ENCODE data around the gene FNDC7.

FNDC7 gene

GRCh38 chr1:108747898-108748297, 35.2 kb downstream of the FNDC7 start:
- no peak for TF ChIP-seq GATA2 (IDR thresholded peaks at IDR 0.05; ENCODE audit: low read depth, low read length)

GRCh38 chr1:108749081-108749480, 36.4 kb downstream of the FNDC7 start:
- TF ChIP-seq GATA3 (IDR thresholded peaks at IDR 0.05; ENCODE audit: low read depth, low read length) (no peak), GATA2 (IDR thresholded peaks at IDR 0.05; ENCODE audit: low read depth, low read length) (no peak)

GRCh38 chr1:108750476-108751181, 37.9 kb downstream of the FNDC7 start:
- TF ChIP-seq GATA2 (IDR thresholded peaks at IDR 0.05; ENCODE audit: low read depth, low read length) = no peak
- no peak for TF ChIP-seq GATA3 (IDR thresholded peaks at IDR 0.05; ENCODE audit: low read depth, low read length)

- TF ChIP-seq GATA2 (IDR thresholded peaks at IDR 0.05; ENCODE audit: low read depth, low read length) (no peak), GATA3 (IDR thresholded peaks at IDR 0.05; ENCODE audit: low read depth, low read length) (no peak)
These were observed 40.7 kb downstream of the FNDC7 start for GRCh38 chr1:108753363-108753762.

GRCh38 chr1:108758796-108759195, 46.1 kb downstream of the FNDC7 start:
- TF ChIP-seq GATA2 (IDR thresholded peaks at IDR 0.05; ENCODE audit: low read depth, low read length) (no peak), GATA3 (IDR thresholded peaks at IDR 0.05; ENCODE audit: low read depth, low read length) (no peak)

GRCh38 chr1:108767115-108767514, 54.4 kb downstream of the FNDC7 start:
- TF ChIP-seq GATA2 (IDR thresholded peaks at IDR 0.05; ENCODE audit: low read depth, low read length) (no peak), GATA3 (IDR thresholded peaks at IDR 0.05; ENCODE audit: low read depth, low read length) (no peak)

DNA sequence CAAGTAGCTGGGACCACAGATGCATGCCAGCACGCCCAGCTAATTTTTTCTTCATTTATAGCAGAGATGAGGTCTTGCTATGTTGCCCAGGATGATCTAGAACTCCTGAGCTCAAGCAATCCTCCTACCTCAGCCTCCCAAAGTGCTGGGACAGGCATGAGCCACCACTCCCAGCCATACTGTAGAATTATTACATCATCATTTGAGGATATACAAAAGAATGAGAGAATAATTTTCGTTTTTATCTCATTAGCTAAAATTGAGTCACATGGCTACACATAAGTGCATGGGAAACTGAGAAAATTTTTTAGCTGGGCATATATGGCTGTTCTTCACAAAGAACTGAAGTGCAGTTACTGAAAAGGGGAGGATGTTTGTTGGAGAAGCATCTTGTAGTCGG, 55.0 kb downstream of the FNDC7 start:
- TF ChIP-seq GATA2 (IDR thresholded peaks at IDR 0.05; ENCODE audit: low read depth, low read length) = no peak
- TF ChIP-seq GATA3 (IDR thresholded peaks at IDR 0.05; ENCODE audit: low read depth, low read length) = no peak

- TF ChIP-seq GATA2 (IDR thresholded peaks at IDR 0.05; ENCODE audit: low read depth, low read length) = no peak
These were observed 65.1 kb downstream of the FNDC7 start for GRCh38 chr1:108777839-108778238.

DNA sequence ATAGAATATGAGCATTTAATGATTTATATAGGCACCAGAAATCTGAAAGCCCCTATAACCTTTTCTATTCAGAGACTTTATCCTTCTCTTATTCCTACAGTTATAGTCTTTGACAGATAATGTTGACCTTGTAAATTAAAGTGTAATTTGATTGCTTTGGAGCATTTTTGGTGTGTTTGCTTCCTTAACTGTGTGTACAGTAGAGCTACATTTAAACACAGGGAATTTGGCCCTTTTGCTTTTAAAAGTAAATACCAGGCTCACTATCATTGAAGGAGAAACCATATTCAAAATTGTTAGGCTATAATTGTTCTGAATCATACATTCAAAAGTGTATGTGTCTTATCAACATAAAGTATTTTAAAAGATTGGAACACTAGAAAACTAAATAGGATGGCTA, 66.7 kb downstream of the FNDC7 start:
- TF ChIP-seq GATA2 (IDR thresholded peaks at IDR 0.05; ENCODE audit: low read depth, low read length) (no peak), GATA3 (IDR thresholded peaks at IDR 0.05; ENCODE audit: low read depth, low read length) (no peak)

DNA sequence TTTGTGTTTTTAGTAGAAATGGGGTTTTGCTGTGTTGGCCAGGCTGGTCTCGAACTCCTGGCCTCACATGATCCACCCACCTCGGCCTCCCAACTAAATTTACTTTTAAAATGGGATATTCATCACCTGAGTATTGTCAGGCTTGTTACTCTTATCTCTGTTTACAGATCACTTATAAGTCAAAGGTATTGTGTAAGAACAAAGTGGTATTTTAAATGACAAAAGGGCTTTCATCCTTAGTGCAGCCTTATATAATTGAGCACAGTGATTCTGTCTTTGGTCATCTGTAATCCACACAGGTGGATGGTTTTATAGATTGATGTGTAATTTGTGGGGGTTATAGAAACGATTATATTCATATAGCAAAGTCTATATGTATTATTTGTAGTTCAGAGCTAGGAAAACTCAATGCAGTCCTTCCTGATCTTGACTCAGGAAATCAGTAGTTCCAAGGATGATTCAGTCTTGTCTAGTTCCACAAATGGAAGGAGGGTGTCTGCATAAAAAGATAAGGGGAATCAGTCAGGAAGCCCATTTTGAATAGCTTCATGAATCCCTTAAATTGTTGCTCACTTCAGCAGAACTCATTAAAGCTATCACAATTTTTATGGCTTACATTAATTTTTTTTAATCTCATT, 68.3 kb downstream of the FNDC7 start:
- TF ChIP-seq GATA3 (IDR thresholded peaks at IDR 0.05; ENCODE audit: low read depth, low read length) (no peak), GATA2 (IDR thresholded peaks at IDR 0.05; ENCODE audit: low read depth, low read length) (no peak)

GRCh38 chr1:108785264-108785663, 72.6 kb downstream of the FNDC7 start:
- TF ChIP-seq GATA3 (IDR thresholded peaks at IDR 0.05; ENCODE audit: low read depth, low read length) (no peak), GATA2 (IDR thresholded peaks at IDR 0.05; ENCODE audit: low read depth, low read length) (no peak)

- TF ChIP-seq GATA2 (IDR thresholded peaks at IDR 0.05; ENCODE audit: low read depth, low read length) (no peak), GATA3 (IDR thresholded peaks at IDR 0.05; ENCODE audit: low read depth, low read length) (no peak)
These were observed 73.2 kb downstream of the FNDC7 start for GRCh38 chr1:108785880-108786279.

DNA sequence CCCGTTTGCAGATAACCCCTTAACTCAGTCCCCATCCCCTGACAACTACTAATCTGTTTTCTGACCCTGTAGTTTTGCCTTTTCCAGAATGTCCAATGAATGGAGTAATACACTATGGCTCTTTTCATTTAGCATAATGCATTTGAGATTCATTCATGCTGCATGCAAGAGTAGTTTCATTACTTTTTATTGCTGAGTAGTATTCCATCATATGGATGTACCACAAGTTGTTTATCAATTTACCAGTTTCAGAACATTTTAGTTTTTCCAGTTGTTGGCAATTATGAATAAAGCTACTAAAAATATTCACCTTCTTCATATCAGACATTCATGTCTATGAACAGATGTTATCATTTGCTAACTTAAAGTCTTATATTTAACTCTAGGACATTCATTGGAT, 79.1 kb downstream of the FNDC7 start:
- TF ChIP-seq GATA2 (IDR thresholded peaks at IDR 0.05; ENCODE audit: low read depth, low read length) (no peak), GATA3 (IDR thresholded peaks at IDR 0.05; ENCODE audit: low read depth, low read length) (no peak)

Data from SH-SY5Y (cell line).